ENCODE measurements around the gene LAP3.
"Not testable (repeated sequence)": the region's sequence is repeated elsewhere in the genome, so short reads cannot be mapped to it uniquely, and the experiment has no call there.

LAP3 gene

DNA sequence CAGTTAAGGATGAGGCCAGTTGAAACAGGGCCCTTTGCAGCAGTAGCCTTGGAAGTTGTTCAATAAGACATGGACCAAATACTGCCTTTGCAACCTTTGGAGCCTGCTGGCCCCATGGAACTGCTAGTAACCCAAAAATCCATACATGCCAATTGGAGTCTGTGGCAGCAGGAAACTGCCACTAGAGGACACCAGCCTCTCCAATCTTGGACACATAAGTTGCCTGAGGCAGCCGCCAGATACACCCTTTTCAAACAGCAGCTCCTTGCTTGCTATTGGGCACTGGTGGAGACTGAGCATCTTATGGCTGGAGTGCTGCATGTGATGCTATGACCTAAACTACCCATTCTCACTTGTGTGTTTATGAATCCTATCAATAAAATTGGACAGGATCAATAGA is 14.8 kb upstream of the LAP3 start:
- DNase-seq (ENCODE audit: low spot score), result no peak

DNA sequence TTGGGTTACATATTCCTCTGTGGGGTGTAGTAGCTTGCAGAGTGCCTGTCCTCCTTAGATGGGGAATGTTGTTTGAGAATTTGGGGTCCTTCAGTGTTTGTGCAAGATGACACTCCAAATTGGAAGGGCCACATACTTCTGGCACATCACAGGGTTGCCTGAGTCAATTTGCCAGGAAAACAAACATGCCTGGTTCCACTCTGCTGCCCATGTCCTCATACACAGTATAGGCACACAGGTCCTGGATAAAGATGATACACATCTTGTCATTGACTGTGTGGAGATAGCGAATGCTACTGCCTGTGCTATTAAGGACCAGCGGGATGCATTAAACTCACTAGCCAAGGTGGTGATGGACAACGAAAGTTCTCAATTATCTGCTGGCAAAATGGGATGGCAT is 11.2 kb upstream of the LAP3 start:
- no peak for DNase-seq (ENCODE audit: low spot score)

DNA sequence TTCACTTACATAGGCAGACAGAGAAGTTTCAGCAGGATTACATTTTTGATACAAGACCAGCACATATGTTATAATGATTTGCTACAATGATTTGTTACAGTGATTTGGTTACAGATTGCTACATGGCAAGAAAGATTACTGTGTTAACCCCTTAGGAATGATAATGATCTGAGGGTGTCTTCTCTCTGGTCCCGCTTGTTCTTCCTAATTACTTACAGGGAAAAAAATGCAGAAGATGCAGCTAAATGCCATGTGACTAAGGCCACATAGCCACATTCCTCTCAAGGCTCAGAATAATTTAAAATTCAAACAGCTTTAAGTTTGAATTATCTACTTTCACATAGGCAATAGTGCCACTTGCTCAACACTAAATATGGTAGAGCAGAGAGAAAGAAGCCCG is 9.7 kb upstream of the LAP3 start:
- DNase-seq (ENCODE audit: low spot score), result no peak

- DNase-seq (ENCODE audit: low spot score), result no peak
These were observed 2.8 kb upstream of the LAP3 start for GRCh38 chr4:17574206-17574605.

GRCh38 chr4:17575177-17575576 is 1.8 kb upstream of the LAP3 start:
- DNase-seq (ENCODE audit: low spot score), result not testable (repeated sequence)

GRCh38 chr4:17577665-17578481 is 875 bp downstream of the LAP3 start:
- peak; percentile 41 for DNase-seq (ENCODE audit: low spot score)

DNA sequence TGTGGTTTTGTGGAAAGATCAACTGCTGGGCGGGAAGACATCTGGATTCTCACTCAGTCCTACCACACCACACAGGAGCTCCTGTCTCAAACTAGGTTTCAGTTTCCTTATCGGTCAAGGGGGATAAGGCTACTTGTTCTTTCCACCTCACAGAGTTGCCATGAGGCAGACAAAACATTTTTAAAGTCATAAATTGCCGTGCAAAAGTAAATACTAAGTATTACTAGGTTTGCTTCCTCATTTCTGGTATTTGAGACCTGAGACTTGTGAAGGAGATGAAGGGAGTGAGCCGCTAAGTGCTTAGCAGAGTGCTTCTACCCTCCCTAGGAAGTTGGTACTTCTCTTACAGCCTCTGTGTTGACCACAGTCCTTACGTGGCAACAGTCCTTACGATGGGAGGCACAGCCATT is 1.5 kb downstream of the LAP3 start:
- no peak for DNase-seq (ENCODE audit: low spot score)

DNA sequence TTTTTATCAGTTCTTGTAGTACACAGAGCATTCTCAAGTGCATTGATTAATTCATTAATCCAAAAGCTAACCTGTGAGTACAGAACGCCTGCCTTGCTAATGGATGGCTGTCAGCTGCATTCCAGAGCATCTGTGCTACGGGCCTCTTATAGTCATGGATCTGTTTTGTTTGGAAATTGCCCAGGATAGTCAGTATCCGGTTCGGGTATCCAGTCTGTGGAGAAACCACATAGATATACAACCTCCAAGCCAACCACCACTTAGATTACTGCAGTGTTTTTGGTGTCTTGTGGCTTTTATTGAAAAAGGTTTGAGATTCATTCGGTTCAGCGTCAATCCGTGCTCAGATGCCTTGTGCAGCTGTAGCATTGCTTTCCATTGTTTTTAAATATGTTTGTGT is 4.0 kb downstream of the LAP3 start:
- no peak for DNase-seq (ENCODE audit: low spot score)

- no peak for DNase-seq (ENCODE audit: low spot score)
These were observed 6.3 kb downstream of the LAP3 start for GRCh38 chr4:17583276-17583675.

GRCh38 chr4:17583941-17584340 is 6.9 kb downstream of the LAP3 start:
- no peak for DNase-seq (ENCODE audit: low spot score)

DNA sequence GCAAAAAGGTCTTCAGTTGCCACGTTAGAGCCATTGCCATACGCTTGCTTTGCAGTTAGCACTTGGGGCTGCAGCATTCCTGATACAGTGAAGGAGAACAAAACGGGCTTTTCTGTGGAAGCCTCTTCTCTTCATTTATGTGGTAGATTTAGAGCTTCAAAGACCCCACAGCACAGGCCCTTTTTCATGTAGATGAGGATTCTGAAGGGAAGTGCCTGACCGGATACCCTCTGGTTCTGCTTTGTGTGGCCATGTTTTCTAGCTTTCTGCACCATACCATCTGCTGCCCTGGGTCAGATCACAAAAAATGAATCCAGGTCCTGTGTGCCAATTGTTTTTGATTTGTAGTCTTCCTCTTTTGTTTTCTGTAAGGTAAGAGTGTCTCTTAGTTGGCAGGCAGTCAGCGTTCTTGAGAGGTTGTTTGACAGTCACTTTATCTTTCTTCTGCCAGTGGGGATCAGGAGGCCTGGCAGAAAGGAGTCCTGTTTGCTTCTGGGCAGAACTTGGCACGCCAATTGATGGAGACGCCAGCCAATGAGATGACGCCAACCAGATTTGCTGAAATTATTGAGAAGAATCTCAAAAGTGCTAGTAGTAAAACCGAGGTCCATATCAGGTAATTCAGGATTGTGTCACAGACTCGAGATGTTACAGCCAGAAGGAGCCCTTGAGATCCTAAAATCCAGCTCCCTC is 7.7 kb downstream of the LAP3 start:
- DNase-seq (ENCODE audit: low spot score), result no peak

- DNase-seq (ENCODE audit: low spot score), result peak; percentile 9
These were observed 10.3 kb downstream of the LAP3 start for GRCh38 chr4:17587094-17587822.

- DNase-seq (ENCODE audit: low spot score), result no peak
These were observed 12.4 kb downstream of the LAP3 start for GRCh38 chr4:17589355-17589754.

DNA sequence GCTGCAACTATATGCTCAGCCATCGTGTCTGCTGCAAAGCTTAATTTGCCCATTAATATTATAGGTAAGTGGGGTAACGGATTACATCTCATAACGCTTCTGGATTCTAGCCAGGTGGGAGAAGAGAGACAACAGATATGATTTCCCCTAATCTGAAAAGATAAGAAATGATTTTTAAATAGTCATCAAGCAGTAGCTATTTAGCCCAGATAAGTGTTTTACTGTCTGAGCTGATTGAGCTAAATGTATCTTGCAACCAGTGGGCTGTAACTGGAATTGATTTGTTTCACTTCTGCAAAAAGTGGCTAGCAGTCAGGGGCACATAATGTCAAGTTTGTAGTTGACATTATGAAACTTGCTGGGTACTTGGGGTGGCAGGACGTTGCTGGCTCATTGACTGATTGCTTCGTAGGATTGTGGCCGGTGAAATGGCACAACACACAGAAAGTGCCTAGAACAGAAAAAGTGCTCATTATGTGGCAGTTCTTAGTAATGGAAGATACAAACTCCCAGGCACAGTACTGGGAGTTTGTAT is 18.5 kb downstream of the LAP3 start:
- no peak for DNase-seq (ENCODE audit: low spot score)

- DNase-seq (ENCODE audit: low spot score), result peak; percentile 15
These were observed 20.5 kb downstream of the LAP3 start for GRCh38 chr4:17597517-17597916.

DNA sequence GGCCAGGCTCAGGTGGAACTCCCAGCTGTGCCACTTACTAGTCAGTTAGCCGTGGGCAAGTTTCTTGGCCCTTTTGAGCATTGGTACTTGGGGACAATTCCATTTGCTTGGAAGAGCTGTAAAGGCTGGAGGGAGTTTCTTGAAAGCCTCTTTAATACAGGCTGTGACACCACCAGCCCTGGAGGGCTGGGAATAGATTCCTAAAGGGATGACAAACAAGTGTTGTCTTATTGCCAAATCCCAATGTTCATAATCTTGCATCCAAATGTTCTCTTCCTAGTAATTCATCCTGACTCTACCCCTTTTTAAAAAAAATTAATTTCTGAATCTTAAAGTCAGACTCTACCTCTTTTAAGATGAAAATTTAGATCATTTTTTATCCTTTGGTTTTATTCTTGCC is 22.8 kb downstream of the LAP3 start:
- DNase-seq (ENCODE audit: low spot score), result no peak

DNA sequence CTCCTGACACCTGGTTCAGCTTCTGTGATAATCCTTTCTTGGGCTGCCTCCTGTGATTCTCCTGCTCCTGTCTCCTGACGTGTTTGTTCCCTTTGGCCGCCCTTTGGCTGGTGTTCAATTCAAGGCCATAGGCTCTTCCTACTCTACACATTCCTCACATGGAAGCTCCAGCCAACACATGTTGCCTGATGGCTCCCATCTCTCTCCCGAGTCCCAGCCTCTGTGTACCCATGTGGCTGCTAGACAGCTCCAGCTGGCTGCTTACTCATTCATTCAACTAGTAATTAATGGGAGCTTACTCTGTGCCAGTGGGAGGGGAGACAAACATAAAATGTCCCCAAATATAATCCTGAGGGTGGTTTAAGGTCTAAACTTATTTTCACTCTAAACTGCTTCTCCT is 28.2 kb downstream of the LAP3 start:
- no peak for DNase-seq (ENCODE audit: low spot score)

DNA sequence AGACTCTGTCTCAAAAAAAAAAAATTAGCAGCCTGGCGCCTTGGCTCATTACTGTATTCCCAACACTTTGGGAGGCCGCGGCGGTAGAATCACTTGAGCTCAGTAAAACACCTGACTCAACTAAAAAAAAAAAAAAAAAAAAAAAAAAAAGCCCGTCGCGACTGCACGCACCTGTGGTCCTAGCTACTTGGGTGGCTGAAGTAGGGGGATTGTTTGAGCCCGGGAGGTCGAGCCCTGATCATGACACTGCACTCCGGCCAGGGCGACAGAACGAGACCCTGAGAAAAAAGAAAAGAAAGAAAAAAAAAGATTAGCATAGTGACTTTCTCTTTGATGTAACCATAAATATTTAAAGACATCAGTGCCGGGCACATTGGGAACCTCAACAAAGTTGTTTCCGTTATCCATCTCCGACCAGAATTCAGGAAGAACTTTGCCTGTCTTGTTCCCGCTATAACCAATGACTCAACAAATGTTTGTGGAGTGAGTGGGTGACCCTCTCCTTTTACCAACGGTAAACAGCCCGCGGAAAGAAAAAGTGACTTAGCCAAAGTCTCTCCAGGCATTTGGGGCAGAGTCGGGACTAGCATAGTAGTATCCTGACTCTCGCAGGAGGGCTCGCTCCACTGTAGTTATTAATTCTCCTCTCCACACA is 36.9 kb downstream of the LAP3 start:
- peak; percentile 63 for DNase-seq (ENCODE audit: low spot score)

DNA sequence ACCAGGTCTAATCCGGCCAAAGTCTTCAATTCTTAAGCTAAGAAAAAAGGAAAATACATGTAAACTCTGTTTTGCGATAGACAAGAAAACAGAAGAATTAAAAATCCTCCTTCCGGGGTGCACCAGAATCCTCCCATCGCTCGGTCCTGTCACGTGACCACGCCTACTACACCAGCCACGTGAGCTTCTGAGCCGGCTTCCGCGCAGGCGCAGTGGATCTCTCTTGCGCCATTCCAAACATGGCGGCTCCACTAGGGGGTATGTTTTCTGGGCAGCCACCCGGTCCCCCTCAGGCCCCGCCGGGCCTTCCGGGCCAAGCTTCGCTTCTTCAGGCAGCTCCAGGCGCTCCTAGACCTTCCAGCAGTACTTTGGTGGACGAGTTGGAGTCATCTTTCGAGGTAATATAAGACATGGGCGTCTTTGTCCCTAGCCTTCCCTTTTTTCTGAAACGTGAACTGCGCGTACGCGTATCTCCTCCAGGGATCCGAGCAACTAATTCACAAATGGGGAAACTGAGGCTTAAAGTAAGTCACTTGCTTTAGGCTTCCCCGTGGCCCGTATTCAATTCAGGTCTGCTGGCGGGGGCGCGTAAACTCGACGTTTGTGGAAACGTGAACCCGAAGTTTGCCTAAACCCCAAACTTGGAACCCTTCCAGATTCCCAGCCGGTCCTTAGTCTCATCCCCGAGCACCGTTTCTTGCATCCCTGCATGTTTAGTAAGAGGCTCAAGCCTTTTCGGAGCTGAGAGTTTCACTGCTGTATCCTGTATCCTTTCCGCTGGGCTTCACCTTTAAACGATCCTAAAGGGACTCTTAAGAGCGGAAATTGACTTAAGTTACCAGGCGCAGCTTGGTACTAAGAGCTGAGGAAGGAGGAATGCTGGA is 37.7 kb downstream of the LAP3 start, which contains the start of gene MED28:
Gene MED28 (plus strand): TSS at position 226 of the 884 bp plus-strand sequence. CDS start 14 bp downstream, at position 240.
- DNase-seq (ENCODE audit: low spot score), result peak; percentile 88

GRCh38 chr4:17616283-17616682 is 39.3 kb downstream of the LAP3 start:
- no peak for DNase-seq (ENCODE audit: low spot score)

GRCh38 chr4:17618926-17619325 is 41.9 kb downstream of the LAP3 start:
- DNase-seq (ENCODE audit: low spot score), result no peak
